AG04450 (cell line): Measurements from ENCODE around the gene CKM. TPM values are rescaled to one million over a fixed set of nuclear protein-coding genes. Genes with fewer than 3 reads are reported as not detected.

Experiments used
- CTCF ChIA-PET: fragments of 300-600, 350-600 bp; formaldehyde crosslinking; extraction: SDS; loops from one replicate; lab custom pipeline; 2022; ENCODE audit warnings: antibody characterized with exemption, inconsistent platforms; lab: Charles Lee
- POLR2A ChIA-PET: fragments of 350-600 bp; formaldehyde crosslinking; extraction: SDS; loops from one replicate; lab custom pipeline; 2021; ENCODE audit warnings: antibody characterized with exemption, inconsistent platforms; lab: Yijun Ruan, JAX
- DNase-seq: peaks from one replicate; pipeline ENCODE4 v3.0.0-alpha.2; 2011; ENCODE audit warnings: low read depth, low spot score
- H3K27ac ChIP-seq: one replicate; pipeline ENCODE4 v1.5.1; 2012; ENCODE audit warnings: low read depth, low read length, control low read depth
- H3K27me3 ChIP-seq: one replicate; pipeline ENCODE4 v1.6.0; 2012; ENCODE audit warnings: low read length; ENCODE audit not compliant: control insufficient read depth, insufficient read depth
- H3K4me3 ChIP-seq: 2 replicates; pipeline ENCODE4 v1.5.1; 2011; ENCODE audit warnings: mild to moderate bottlenecking, low read depth, low read length, control low read depth
- H3K9me3 ChIP-seq: 2 replicates; pipeline ENCODE4 v1.5.1; 2012; ENCODE audit warnings: low read length; ENCODE audit not compliant: control insufficient read depth, insufficient read depth
- CTCF ChIP-seq: IDR thresholded peaks from 2 replicates; pipeline ENCODE4 v1.5.1; 2011; ENCODE audit warnings: low read depth, low read length, control low read depth, inconsistent platforms
- polyA plus RNA-seq: library from polyadenylated mRNA; depleted of rRNA; stranded (reverse); fragments of >200 nt; gene quantifications from 2 replicates; pipeline ENCODE4 v1.2.3, GENCODE V29; 2011

Gene CKM
- polyA plus RNA-seq, 1 experiment = not detected

DNA sequence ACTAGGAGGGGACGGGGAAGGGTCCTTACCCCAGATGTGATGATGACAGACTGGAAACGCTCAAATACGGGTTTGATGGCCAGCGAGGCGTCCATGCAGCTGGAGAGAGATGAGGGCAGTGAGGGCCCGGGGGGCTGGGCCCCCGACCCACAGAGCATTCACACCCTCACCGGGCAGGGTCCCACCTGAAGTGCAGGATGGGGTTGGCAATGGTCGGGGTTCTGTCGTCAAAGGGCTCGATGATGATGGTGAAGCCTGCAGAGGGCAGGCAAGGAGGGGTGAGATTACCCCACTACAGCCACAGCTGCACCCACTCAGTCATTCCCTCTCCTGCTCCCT is 34.7 kb upstream of the CKM start:
- DNase-seq = no peak
- ChIA-PET POLR2A (no interaction called here), CTCF (interaction anchor here (0.6 kb wide), 2 partner anchors 59 to 272 kb away, joined by 3 to 6 read pairs; no protein-coding TSS in a partner anchor)

GRCh38 chr19:45356760-45357444 is 34.2 kb upstream of the CKM start:
- ChIA-PET POLR2A (no interaction called here), CTCF (no interaction called here)
- TF ChIP-seq CTCF = no peak
- Histone ChIP-seq H3K4me3 (no peak overlapping the region), H3K27me3 (no peaks in the 10 kb centered on the region), H3K27ac (no peak overlapping the region), H3K9me3 (no peaks in the 10 kb centered on the region; the same call in 1 of the 2 replicates)
- no peak for DNase-seq

More for the DNA sequence above, 34.7 kb upstream of the CKM start:
- no peaks in the 10 kb centered on the region; the same call in 1 of the 2 replicates for H3K9me3 ChIP-seq
- no peak for TF ChIP-seq CTCF
- no peak overlapping the region for H3K4me3 ChIP-seq
- H3K27me3 ChIP-seq = no peaks in the 10 kb centered on the region
- no peak overlapping the region for H3K27ac ChIP-seq

GRCh38 chr19:45355910-45356309 is 33.2 kb upstream of the CKM start:
- POLR2A ChIA-PET = no interaction called here
- no peak for DNase-seq
- Histone ChIP-seq H3K27me3 (no peaks in the 10 kb centered on the region), H3K27ac (no peak overlapping the region), H3K9me3 (no peaks in the 10 kb centered on the region; the same call in 1 of the 2 replicates), H3K4me3 (no peak overlapping the region)
- no peak for TF ChIP-seq CTCF
- CTCF ChIA-PET = interaction anchor here (1.5 kb wide), 1 partner anchor 17 kb away, joined by 6 read pairs; no protein-coding TSS in a partner anchor

GRCh38 chr19:45355402-45355801 is 32.7 kb upstream of the CKM start:
- ChIA-PET CTCF (interaction anchor here (0.6 to 1.5 kb wide), 2 partner anchors 16 to 29 kb away, joined by 3 to 6 read pairs; no protein-coding TSS in a partner anchor), POLR2A (no interaction called here)
- Histone ChIP-seq H3K27ac (no peak overlapping the region), H3K4me3 (no peak overlapping the region), H3K27me3 (no peaks in the 10 kb centered on the region), H3K9me3 (no peaks in the 10 kb centered on the region; the same call in 1 of the 2 replicates)
- no peak for TF ChIP-seq CTCF
- DNase-seq = no peak

GRCh38 chr19:45354241-45354842 is 31.7 kb upstream of the CKM start:
- H3K27ac ChIP-seq = no peak overlapping the region
- no peak for TF ChIP-seq CTCF
- CTCF ChIA-PET = interaction anchor here (1.5 kb wide), 1 partner anchor 15 kb away, joined by 6 read pairs; no protein-coding TSS in a partner anchor
- no peak overlapping the region for H3K4me3 ChIP-seq
- H3K9me3 ChIP-seq = no peaks in the 10 kb centered on the region; the same call in 1 of the 2 replicates
- no peaks in the 10 kb centered on the region for H3K27me3 ChIP-seq
- POLR2A ChIA-PET = no interaction called here
- DNase-seq = no peak
